Activated effector memory CD4-positive, alpha-beta T cell treated with anti-CD3 and anti-CD28 coated beads, Interleukin-2, amount 50 U/mL, for 16 hours (primary cell): ENCODE data around the gene DNLZ.
A peak's percentile ranks its signal among the peaks of the same experiment; 100 is the strongest.
"Not testable (repeated sequence)": the region's sequence is repeated elsewhere in the genome, so short reads cannot be mapped to it uniquely, and the experiment has no call there.

Experiments used
- DNase-seq: peaks from one replicate; pipeline ENCODE4 v3.0.0-alpha.2; 2020

DNLZ gene

GRCh38 chr9:136363106-136363948 is at the start of gene DNLZ:
DNLZ (minus strand) TSS chr9:136363744; CDS start chr9:136363714, 30 bp downstream.
- DNase-seq: peak; percentile 97

GRCh38 chr9:136412962-136413361 is 49.4 kb upstream of the DNLZ start:
- DNase-seq: no peak

- DNase-seq: no peak
Observed at GRCh38 chr9:136411378-136411777, 47.8 kb upstream of the DNLZ start.

- DNase-seq: peak; percentile 98
Observed at GRCh38 chr9:136410500-136411287, 47.1 kb upstream of the DNLZ start, which contains the start of the genes ENTR1 and PMPCA. ENTR1 (minus strand) TSS chr9:136410614; CDS start chr9:136410397, 217 bp downstream. PMPCA (plus strand) TSS chr9:136410658; CDS start chr9:136410669, 11 bp downstream.

GRCh38 chr9:136409557-136410455 is 46.3 kb upstream of the DNLZ start:
- peak; percentile 78 for DNase-seq

GRCh38 chr9:136407911-136408310 is 44.4 kb upstream of the DNLZ start:
- DNase-seq: no peak

GRCh38 chr9:136407061-136407460 is 43.5 kb upstream of the DNLZ start:
- DNase-seq: not testable (repeated sequence)

- not testable (repeated sequence) for DNase-seq
Observed at GRCh38 chr9:136405904-136406303, 42.4 kb upstream of the DNLZ start.

- DNase-seq: no peak
Observed at GRCh38 chr9:136405481-136405880, 41.9 kb upstream of the DNLZ start.

- DNase-seq: peak; percentile 71
Observed at GRCh38 chr9:136404801-136405136, 41.2 kb upstream of the DNLZ start.

GRCh38 chr9:136403915-136404800 is 40.6 kb upstream of the DNLZ start:
- peak; percentile 83 for DNase-seq

GRCh38 chr9:136403538-136403914 is 40.0 kb upstream of the DNLZ start:
- peak; percentile 92 for DNase-seq

- DNase-seq: no peak
Observed at GRCh38 chr9:136402067-136402466, 38.5 kb upstream of the DNLZ start.

- DNase-seq: no peak
Observed at GRCh38 chr9:136401173-136401922, 37.8 kb upstream of the DNLZ start.

GRCh38 chr9:136400038-136400834 is 36.7 kb upstream of the DNLZ start, which contains the start of gene SNAPC4:
SNAPC4 (minus strand) TSS chr9:136400170; CDS start chr9:136398428, 1,742 bp downstream.
- DNase-seq: peak; percentile 95

- DNase-seq: peak; percentile 82
Observed at GRCh38 chr9:136399176-136400037, 35.9 kb upstream of the DNLZ start.

- DNase-seq: no peak
Observed at GRCh38 chr9:136398286-136398685, 34.7 kb upstream of the DNLZ start.

GRCh38 chr9:136397643-136398042 is 34.1 kb upstream of the DNLZ start:
- no peak for DNase-seq

- no peak for DNase-seq
Observed at GRCh38 chr9:136396219-136396515, 32.6 kb upstream of the DNLZ start.
